ENCODE results near the gene MRPL27.

MRPL27 gene

GRCh38 chr17:50344731-50345365, 28.1 kb downstream of the MRPL27 start:
- peak; percentile 57 for DNase-seq

GRCh38 chr17:50339381-50339780, 33.6 kb downstream of the MRPL27 start:
- no peak for DNase-seq

GRCh38 chr17:50338645-50339044, 34.3 kb downstream of the MRPL27 start:
- DNase-seq: no peak

GRCh38 chr17:50337956-50338355, 35.0 kb downstream of the MRPL27 start:
- DNase-seq: peak; percentile 40

GRCh38 chr17:50333291-50334057, 39.5 kb downstream of the MRPL27 start:
- DNase-seq: peak; percentile 54

GRCh38 chr17:50332196-50332595, 40.8 kb downstream of the MRPL27 start:
- DNase-seq: peak; percentile 49

- peak; percentile 45 for DNase-seq
Observed at GRCh38 chr17:50331085-50331791, 41.7 kb downstream of the MRPL27 start.

GRCh38 chr17:50330151-50330775, 42.7 kb downstream of the MRPL27 start:
- DNase-seq: peak; percentile 52

- peak; percentile 52 for DNase-seq
Observed at GRCh38 chr17:50329716-50330115, 43.3 kb downstream of the MRPL27 start.

GRCh38 chr17:50328363-50329325, 44.3 kb downstream of the MRPL27 start:
- peak; percentile 53 for DNase-seq

- DNase-seq: peak; percentile 32
Observed at GRCh38 chr17:50326831-50327364, 46.1 kb downstream of the MRPL27 start.

- DNase-seq: peak; percentile 46
Observed at GRCh38 chr17:50325906-50326305, 47.1 kb downstream of the MRPL27 start.

- peak; percentile 16 for DNase-seq
Observed at GRCh38 chr17:50323060-50323459, 49.9 kb downstream of the MRPL27 start.

GRCh38 chr17:50322271-50322670, 50.7 kb downstream of the MRPL27 start:
- no peak for DNase-seq

GRCh38 chr17:50319306-50320004, 53.5 kb downstream of the MRPL27 start:
- no peak for DNase-seq

- DNase-seq: peak; percentile 88
Observed at GRCh38 chr17:50318501-50319285, 54.3 kb downstream of the MRPL27 start.
